GM12878 (cell line): ENCODE measurements around the gene ADAT3.

Experiments
- BRCA1 ChIP-seq: IDR thresholded peaks from 2 replicates; pipeline ENCODE4 v1.6.1; 2011; ENCODE audit warnings: low read depth, low read length, improper control_type of control experiment
- CTCF ChIP-seq, 3 experiments: IDR thresholded peaks in 2 of 3; conservative IDR thresholded peaks in 1 of 3; 2 replicates each; pipeline ENCODE4 v1.5.1; 2011; ENCODE audit warnings: low read depth in 3 of 3, low read length in 3 of 3, mild to moderate bottlenecking in 3 of 3, control low read depth in 2 of 3, moderate library complexity in 2 of 3, inconsistent platforms in 1 of 3, mixed read lengths in 1 of 3; ENCODE audit not compliant: control insufficient read depth in 2 of 3, insufficient read depth in 1 of 3; ENCODE audit errors: extremely low read depth in 1 of 3
- ESRRA ChIP-seq: IDR thresholded peaks from 2 replicates; pipeline ENCODE4 v1.6.1; 2012; ENCODE audit warnings: mild to moderate bottlenecking, low read length, improper control_type of control experiment
- NFYB ChIP-seq: IDR thresholded peaks from 2 replicates; pipeline ENCODE4 v1.6.1; 2011; ENCODE audit warnings: low read depth, mild to moderate bottlenecking, low read length, improper control_type of control experiment, moderate library complexity; ENCODE audit not compliant: insufficient read depth
- POLR2AphosphoS5 ChIP-seq: IDR thresholded peaks from 2 replicates; pipeline ENCODE4 v1.6.1; 2011; ENCODE audit warnings: mild to moderate bottlenecking, low read length, inconsistent platforms
- REST ChIP-seq: IDR thresholded peaks from 2 replicates; pipeline ENCODE4 v1.6.1; 2012; ENCODE audit warnings: mild to moderate bottlenecking, low read depth, low read length
- RFX5 ChIP-seq: IDR thresholded peaks from 2 replicates; pipeline ENCODE4 v1.6.1; 2011; ENCODE audit warnings: low read depth, low read length, improper control_type of control experiment
- TF ChIP-seq, protein P1 (sequence below): IDR thresholded peaks from 2 replicates; pipeline ENCODE4 v1.6.1; 2012; ENCODE audit warnings: low read depth, low read length, improper control_type of control experiment

DNA sequence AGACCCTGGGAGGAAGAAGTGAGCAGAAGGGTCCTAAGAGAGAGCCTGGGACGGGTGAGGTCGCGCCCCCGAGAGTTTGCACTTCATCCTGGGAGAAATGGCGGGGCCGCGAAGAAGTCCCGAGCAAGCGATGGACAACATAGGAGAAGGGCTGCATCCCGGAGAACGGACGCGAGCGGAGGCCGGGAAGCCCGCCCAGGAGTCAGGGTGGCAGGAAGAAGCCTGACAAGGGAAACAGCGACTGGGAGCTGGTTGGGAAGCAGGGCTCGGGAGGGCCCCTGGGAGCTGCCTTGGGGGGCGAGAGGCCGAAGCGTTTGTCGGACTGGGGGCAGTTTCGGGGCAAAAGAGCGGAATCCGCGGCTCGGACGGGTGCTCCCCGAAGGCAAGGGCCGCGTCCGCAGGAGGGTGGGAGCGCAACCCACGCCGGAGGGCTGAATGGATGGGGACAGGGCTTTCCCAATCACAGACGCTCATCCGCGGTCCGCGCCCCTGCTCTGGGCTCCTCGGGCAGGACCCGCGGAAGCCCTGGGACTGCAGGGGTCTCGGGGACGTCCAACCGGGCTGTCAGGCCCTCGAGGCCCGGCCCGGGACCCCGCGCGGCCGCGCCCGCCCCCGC is 20.4 kb upstream of the ADAT3 start:
- TF ChIP-seq, protein P1, sequence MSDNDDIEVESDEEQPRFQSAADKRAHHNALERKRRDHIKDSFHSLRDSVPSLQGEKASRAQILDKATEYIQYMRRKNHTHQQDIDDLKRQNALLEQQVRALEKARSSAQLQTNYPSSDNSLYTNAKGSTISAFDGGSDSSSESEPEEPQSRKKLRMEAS = no peak
- no peak for TF ChIP-seq RFX5
- TF ChIP-seq CTCF (IDR thresholded peaks at IDR 0.05 in 2 of 3, conservative IDR thresholded peaks at IDR 0.05 in 1 of 3; ENCODE audit: control insufficient read depth in 2 of 3, extremely low read depth in 1 of 3, insufficient read depth in 1 of 3, low read depth in 3 of 3, low read length in 3 of 3) = no peak
- TF ChIP-seq POLR2AphosphoS5 = no peak
- TF ChIP-seq REST = no peak
- no peak for TF ChIP-seq NFYB
- TF ChIP-seq ESRRA = no peak
- TF ChIP-seq BRCA1 = no peak
